PC-3 (cell line): ENCODE measurements around the gene CAPN8. TPM values are rescaled to one million over a fixed set of nuclear protein-coding genes. Genes with fewer than 3 reads are reported as not detected.
A peak's percentile ranks its signal among the peaks of the same experiment; 100 is the strongest.

Source experiments
- ATAC-seq: fragments of 200-7000 bp; cut with Tn5 transposase; 2 replicates; pipeline ENCODE4 v1.9.1; 2020; ENCODE audit warnings: mild to moderate bottlenecking, moderate library complexity
- BruUV-seq: library from RNA; stranded (reverse); fragments of 400-500 nt; replicated peaks from 2 replicates; lab custom pipeline; 2021; lab: Mats Ljungman, UMichigan
- CTCF ChIA-PET: fragments of 300-600 bp; sonication (Branson Sonifier 250); formaldehyde crosslinking; loops from one replicate; lab custom pipeline; 2022; ENCODE audit warnings: antibody characterized with exemption; lab: Charles Lee
- POLR2A ChIA-PET: fragments of 300-600 bp; sonication (Branson Sonifier 250); formaldehyde crosslinking; loops from one replicate; lab custom pipeline; 2022; ENCODE audit warnings: antibody characterized with exemption; ENCODE audit not compliant: unreplicated experiment; lab: Charles Lee
- DNase-seq: peaks from one replicate; pipeline ENCODE4 v3.0.0-alpha.2; 2015
- H2AFZ ChIP-seq: fragments of 300-600 bp; sonication (generic); 2 replicates; pipeline ENCODE4 v1.6.0; 2016; ENCODE audit warnings: antibody characterized with exemption, low read length
- H3F3A ChIP-seq: fragments of 300-600 bp; sonication (generic); one replicate; pipeline ENCODE4 v1.6.0; 2017; ENCODE audit warnings: antibody characterized with exemption, low read length, control low read depth, mild to moderate bottlenecking; ENCODE audit not compliant: unreplicated experiment
- H3K27ac ChIP-seq: fragments of 300-600 bp; sonication (generic); 2 replicates; pipeline ENCODE4 v1.5.1; 2016; ENCODE audit warnings: mild to moderate bottlenecking, low read length
- H3K27me3 ChIP-seq: fragments of 300-600 bp; sonication (generic); 2 replicates; pipeline ENCODE4 v1.6.1; 2016; ENCODE audit warnings: low read length, mixed read lengths
- H3K36me3 ChIP-seq: fragments of 300-600 bp; sonication (generic); 2 replicates; pipeline ENCODE4 v1.6.1; 2016; ENCODE audit warnings: low read depth, mixed run types, low read length, mixed read lengths
- H3K4me1 ChIP-seq: fragments of 300-600 bp; sonication (generic); 2 replicates; pipeline ENCODE4 v1.5.1; 2016; ENCODE audit warnings: low read length; ENCODE audit not compliant: insufficient read depth
- H3K4me2 ChIP-seq: fragments of 300-600 bp; sonication (generic); 2 replicates; pipeline ENCODE4 v1.6.0; 2016; ENCODE audit warnings: low read length
- H3K4me3 ChIP-seq: fragments of 300-600 bp; sonication (generic); 2 replicates; pipeline ENCODE4 v1.5.1; 2016; ENCODE audit warnings: mild to moderate bottlenecking, low read length, mixed read lengths
- H3K79me2 ChIP-seq: fragments of 300-600 bp; sonication (generic); 2 replicates; pipeline ENCODE4 v1.6.1; 2017; ENCODE audit warnings: low read length, mixed read lengths
- H3K9ac ChIP-seq: fragments of 300-600 bp; sonication (generic); 2 replicates; pipeline ENCODE4 v1.6.0; 2016; ENCODE audit warnings: mild to moderate bottlenecking, low read length
- H3K9me2 ChIP-seq: fragments of 300-600 bp; sonication (generic); replicated peaks from 2 replicates; pipeline ENCODE4 v1.6.1; 2016; ENCODE audit warnings: mixed run types, low read length, mixed read lengths
- H3K9me3 ChIP-seq: fragments of 300-600 bp; sonication (generic); 2 replicates; pipeline ENCODE4 v1.6.1; 2016; ENCODE audit warnings: low read length, mixed read lengths
- H4K20me1 ChIP-seq: fragments of 300-600 bp; sonication (generic); 2 replicates; pipeline ENCODE4 v1.6.1; 2016; ENCODE audit warnings: low read length, mixed read lengths
- EZH2 ChIP-seq: fragments of 300-600 bp; sonication (generic); IDR thresholded peaks from one replicate; pipeline ENCODE4 v1.6.1; 2017; ENCODE audit warnings: antibody characterized with exemption, mild to moderate bottlenecking, low read length; ENCODE audit not compliant: unreplicated experiment
- EZH2phosphoT487 ChIP-seq: fragments of 300-600 bp; sonication (generic); IDR thresholded peaks from 2 replicates; pipeline ENCODE4 v1.6.1; 2018; ENCODE audit warnings: mild to moderate bottlenecking, antibody characterized with exemption, low read length, borderline replicate concordance
- intact Hi-C: fragments of 100-400 bp; cut with micrococcal nuclease; formaldehyde crosslinking; loops from 2 replicates; pipeline ENCODE4 v1.9.0; 2023
- total RNA-seq: library from RNA; depleted of rRNA; stranded (reverse); fragments of >200 nt; gene quantifications from 2 replicates; pipeline ENCODE4 v1.2.3, GENCODE V29; 2014
- TF ChIP-seq, protein P1 (sequence below): fragments of 300-600 bp; sonication (generic); conservative IDR thresholded peaks from 2 replicates; pipeline ENCODE4 v1.5.1; 2017; ENCODE audit warnings: antibody characterized with exemption, low read depth, mild to moderate bottlenecking, low read length

Gene CAPN8
- total RNA-seq, 1 experiment from 2014 or later = 5.9 TPM

DNA sequence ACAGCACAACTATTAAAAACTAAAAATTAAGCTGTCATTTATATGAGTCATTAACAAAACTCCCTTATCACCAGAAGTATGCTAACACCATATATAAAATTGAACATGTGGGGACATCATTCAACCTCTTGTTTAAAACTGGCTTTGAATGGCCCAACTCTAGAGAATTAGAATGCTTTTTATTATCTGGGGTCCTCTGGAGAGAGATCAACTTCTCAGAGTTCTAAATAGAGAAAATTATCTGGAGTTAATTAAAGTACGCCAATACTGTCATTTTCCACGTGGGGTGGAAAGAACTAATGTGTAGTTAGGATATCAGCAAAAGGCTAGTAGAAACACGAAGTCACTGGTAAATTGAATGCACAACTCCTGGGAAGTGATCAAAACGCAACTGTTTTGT is 25.6 kb upstream of the CAPN8 start:
- ChIA-PET CTCF (no interaction called here), POLR2A (interaction anchor here (0.7 kb wide), 1 partner anchor 140 kb away, joined by 4 read pairs; no protein-coding TSS in a partner anchor)
- Histone ChIP-seq H3K4me1 (no peaks in the 10 kb centered on the region), H3K4me3 (no peak overlapping the region), H3K9ac (no peak overlapping the region), H4K20me1 (no peaks in the 10 kb centered on the region), H3K36me3 (no peaks in the 10 kb centered on the region), H3K27me3 (no peaks in the 10 kb centered on the region), H3K9me3 (no peaks in the 10 kb centered on the region), H3K79me2 (no peaks in the 10 kb centered on the region), H3K4me2 (no peak overlapping the region), H2AFZ (no peak overlapping the region), H3K9me2 (no peaks in the 10 kb centered on the region), H3F3A (no peaks in the 10 kb centered on the region), H3K27ac (no peak overlapping the region)
- ATAC-seq (no peak), DNase-seq (no peak)
- intact Hi-C loops = no loop called here
- TF ChIP-seq, protein P1, sequence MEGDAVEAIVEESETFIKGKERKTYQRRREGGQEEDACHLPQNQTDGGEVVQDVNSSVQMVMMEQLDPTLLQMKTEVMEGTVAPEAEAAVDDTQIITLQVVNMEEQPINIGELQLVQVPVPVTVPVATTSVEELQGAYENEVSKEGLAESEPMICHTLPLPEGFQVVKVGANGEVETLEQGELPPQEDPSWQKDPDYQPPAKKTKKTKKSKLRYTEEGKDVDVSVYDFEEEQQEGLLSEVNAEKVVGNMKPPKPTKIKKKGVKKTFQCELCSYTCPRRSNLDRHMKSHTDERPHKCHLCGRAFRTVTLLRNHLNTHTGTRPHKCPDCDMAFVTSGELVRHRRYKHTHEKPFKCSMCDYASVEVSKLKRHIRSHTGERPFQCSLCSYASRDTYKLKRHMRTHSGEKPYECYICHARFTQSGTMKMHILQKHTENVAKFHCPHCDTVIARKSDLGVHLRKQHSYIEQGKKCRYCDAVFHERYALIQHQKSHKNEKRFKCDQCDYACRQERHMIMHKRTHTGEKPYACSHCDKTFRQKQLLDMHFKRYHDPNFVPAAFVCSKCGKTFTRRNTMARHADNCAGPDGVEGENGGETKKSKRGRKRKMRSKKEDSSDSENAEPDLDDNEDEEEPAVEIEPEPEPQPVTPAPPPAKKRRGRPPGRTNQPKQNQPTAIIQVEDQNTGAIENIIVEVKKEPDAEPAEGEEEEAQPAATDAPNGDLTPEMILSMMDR = no peak
- TF ChIP-seq EZH2phosphoT487 (no peak), EZH2 (no peak)
- no TSS peak for BruUV-seq

DNA sequence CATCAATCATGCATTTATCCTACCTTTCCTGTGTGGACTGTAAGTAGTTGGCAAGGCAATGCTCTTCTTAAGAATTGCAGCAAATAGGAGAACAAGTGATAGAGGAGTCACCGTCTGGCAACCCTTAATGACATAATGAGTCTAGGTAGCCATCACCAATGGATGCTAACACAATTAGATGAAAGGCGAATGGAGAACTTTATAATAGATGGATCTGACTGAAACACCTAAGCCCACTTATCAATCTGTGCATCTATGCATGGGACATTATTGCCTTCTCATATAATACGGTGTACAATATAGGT is 18.9 kb upstream of the CAPN8 start:
- no peak overlapping the region for H3K4me2 ChIP-seq
- H2AFZ ChIP-seq = no peak overlapping the region
- no peaks in the 10 kb centered on the region for H4K20me1 ChIP-seq
- no peak overlapping the region for H3K27ac ChIP-seq
- H3K9me3 ChIP-seq = no peaks in the 10 kb centered on the region
- no peak overlapping the region for H3K4me3 ChIP-seq
- no peaks in the 10 kb centered on the region for H3K27me3 ChIP-seq
- no peaks in the 10 kb centered on the region for H3F3A ChIP-seq
- peaks cover 3% of the 10 kb centered on the region; the same call in 1 of the 2 replicates for H3K4me1 ChIP-seq
- H3K9me2 ChIP-seq = no peaks in the 10 kb centered on the region
- H3K79me2 ChIP-seq = no peaks in the 10 kb centered on the region
- intact Hi-C loops = loop anchor here (1.0 to 10.0 kb wide), 6 partner anchors 30 to 890 kb away; no protein-coding TSS in a partner anchor
- no TSS peak for BruUV-seq
- no peak for ATAC-seq
- H3K36me3 ChIP-seq = no peaks in the 10 kb centered on the region
- CTCF ChIA-PET = interaction anchor here (0.6 to 2.2 kb wide), 6 partner anchors 53 to 551 kb away, joined by 3 to 20 read pairs (median 4); no protein-coding TSS in a partner anchor
- POLR2A ChIA-PET = no interaction called here
- DNase-seq = no peak
- TF ChIP-seq, protein P1 = peak; percentile 42; the same call in 1 of the 2 replicates
- no peak for TF ChIP-seq EZH2
- H3K9ac ChIP-seq = no peak overlapping the region

DNA sequence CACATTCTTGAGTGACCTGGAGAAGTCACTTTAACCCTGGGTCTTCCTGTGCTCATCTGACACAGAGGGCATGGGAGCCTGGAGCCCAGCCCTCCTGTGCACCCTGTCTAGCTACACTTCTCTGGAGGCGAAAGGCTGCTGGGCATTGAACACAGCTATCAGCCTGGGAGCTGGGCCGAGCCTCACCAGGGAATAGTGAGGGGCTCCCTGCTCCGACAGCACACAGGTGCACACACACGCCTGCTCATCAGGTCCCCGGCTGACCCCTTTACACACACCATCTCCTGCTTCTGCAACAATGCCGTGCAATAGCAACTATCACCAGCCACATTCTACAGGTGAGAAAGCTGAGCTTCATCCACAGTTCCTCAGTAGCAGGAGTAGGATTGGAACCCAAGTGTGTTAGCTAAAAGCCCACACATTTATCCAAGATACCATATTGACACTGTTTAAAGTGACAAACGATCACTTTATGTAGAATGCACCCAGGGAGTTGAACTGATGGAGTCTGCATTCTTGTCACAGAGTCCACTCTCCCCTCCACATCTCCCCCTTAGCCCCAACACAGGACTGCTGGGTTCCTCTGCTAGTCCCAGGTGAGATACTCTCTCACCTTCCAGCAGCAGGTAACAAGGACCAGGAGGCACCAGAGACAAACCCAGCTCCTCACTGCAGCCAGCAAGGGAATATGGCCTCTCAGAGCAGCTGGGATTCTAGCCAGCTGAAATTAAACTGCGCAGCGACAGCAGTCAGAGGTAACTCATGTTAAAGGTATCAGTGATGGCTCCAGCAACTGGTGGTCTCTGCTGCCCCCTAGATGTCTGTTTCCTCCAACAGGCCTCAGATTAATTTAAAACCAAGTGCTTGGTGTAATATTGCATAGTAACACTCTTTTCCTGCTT is 18.3 kb upstream of the CAPN8 start:
- Histone ChIP-seq H3K79me2 (no peaks in the 10 kb centered on the region), H3F3A (no peaks in the 10 kb centered on the region), H3K27me3 (no peaks in the 10 kb centered on the region), H4K20me1 (no peaks in the 10 kb centered on the region), H3K4me2 (no peak overlapping the region), H3K36me3 (no peaks in the 10 kb centered on the region), H2AFZ (peak overlapping the region; percentile 51), H3K27ac (no peak overlapping the region), H3K9ac (no peak overlapping the region), H3K4me3 (no peak overlapping the region), H3K9me2 (no peaks in the 10 kb centered on the region), H3K9me3 (no peaks in the 10 kb centered on the region), H3K4me1 (peaks cover 3% of the 10 kb centered on the region; the same call in 1 of the 2 replicates)
- DNase-seq (peak; percentile 90), ATAC-seq (peak; percentile 89)
- intact Hi-C loops = loop anchor here (1.0 to 10.0 kb wide), 6 partner anchors 30 to 889 kb away; no protein-coding TSS in a partner anchor
- ChIA-PET POLR2A (interaction anchor here (0.6 kb wide), 1 partner anchor 73 kb away, joined by 3 read pairs; no protein-coding TSS in a partner anchor), CTCF (interaction anchor here (0.6 to 2.2 kb wide), 8 partner anchors 30 to 560 kb away, joined by 3 to 20 read pairs (median 4); no protein-coding TSS in a partner anchor)
- TF ChIP-seq EZH2phosphoT487 = no peak
- TF ChIP-seq, protein P1 = peak; percentile 94
- BruUV-seq = no TSS peak
